IPS-11a (cell line): Measurements from ENCODE around the gene SLIT3.

Source experiments
- H3K4me3 ChIP-seq: one replicate; pipeline ENCODE4 v1.5.1; 2013; ENCODE audit warnings: low read depth, low read length, control low read depth

Gene SLIT3

GRCh38 chr5:168728546-168729211, 572.3 kb downstream of the SLIT3 start:
- H3K4me3 ChIP-seq = no peak overlapping the region

- H3K4me3 ChIP-seq = no peak overlapping the region
These were observed 573.4 kb downstream of the SLIT3 start for GRCh38 chr5:168727547-168727946.

- H3K4me3 ChIP-seq = no peak overlapping the region
These were observed 574.6 kb downstream of the SLIT3 start for GRCh38 chr5:168726342-168726741.

- H3K4me3 ChIP-seq = no peak overlapping the region
These were observed 576.7 kb downstream of the SLIT3 start for GRCh38 chr5:168724227-168724626.

- no peak overlapping the region for H3K4me3 ChIP-seq
These were observed 577.9 kb downstream of the SLIT3 start for GRCh38 chr5:168723037-168723436.

- H3K4me3 ChIP-seq = no peak overlapping the region
These were observed 579.0 kb downstream of the SLIT3 start for GRCh38 chr5:168721966-168722365.

GRCh38 chr5:168721002-168721753, 579.8 kb downstream of the SLIT3 start:
- H3K4me3 ChIP-seq = no peak overlapping the region

GRCh38 chr5:168720575-168720974, 580.4 kb downstream of the SLIT3 start:
- H3K4me3 ChIP-seq = no peak overlapping the region

GRCh38 chr5:168714046-168714445, 586.9 kb downstream of the SLIT3 start:
- H3K4me3 ChIP-seq = no peak overlapping the region

- H3K4me3 ChIP-seq = no peak overlapping the region
These were observed 587.9 kb downstream of the SLIT3 start for GRCh38 chr5:168713051-168713450.

GRCh38 chr5:168712280-168712924, 588.5 kb downstream of the SLIT3 start:
- H3K4me3 ChIP-seq = no peak overlapping the region

GRCh38 chr5:168710706-168711105, 590.2 kb downstream of the SLIT3 start:
- H3K4me3 ChIP-seq = no peak overlapping the region

- no peak overlapping the region for H3K4me3 ChIP-seq
These were observed 592.9 kb downstream of the SLIT3 start for GRCh38 chr5:168707716-168708695.

- H3K4me3 ChIP-seq = no peak overlapping the region
These were observed 594.3 kb downstream of the SLIT3 start for GRCh38 chr5:168706655-168707069.

- no peak overlapping the region for H3K4me3 ChIP-seq
These were observed 595.6 kb downstream of the SLIT3 start for GRCh38 chr5:168705321-168705720.

- H3K4me3 ChIP-seq = no peak overlapping the region
These were observed 598.4 kb downstream of the SLIT3 start for GRCh38 chr5:168702511-168702910.

- H3K4me3 ChIP-seq = no peak overlapping the region
These were observed 599.3 kb downstream of the SLIT3 start for GRCh38 chr5:168701641-168702040.

GRCh38 chr5:168699002-168699401, 601.9 kb downstream of the SLIT3 start:
- H3K4me3 ChIP-seq = no peak overlapping the region

GRCh38 chr5:168697034-168697720, 603.8 kb downstream of the SLIT3 start:
- H3K4me3 ChIP-seq = no peak overlapping the region

GRCh38 chr5:168696611-168697010, 604.3 kb downstream of the SLIT3 start:
- no peak overlapping the region for H3K4me3 ChIP-seq
